Measurements from ENCODE around the gene SEC24D.

SEC24D gene

GRCh38 chr4:118770741-118771187 is 65.2 kb downstream of the SEC24D start:
- DNase-seq, result no peak

- DNase-seq, result no peak
Observed at GRCh38 chr4:118769161-118769560, 66.8 kb downstream of the SEC24D start.

GRCh38 chr4:118767109-118767508 is 68.8 kb downstream of the SEC24D start:
- DNase-seq, result no peak

- DNase-seq, result no peak
Observed at GRCh38 chr4:118765399-118765798, 70.5 kb downstream of the SEC24D start.

- DNase-seq, result no peak
Observed at GRCh38 chr4:118762730-118763477, 73.0 kb downstream of the SEC24D start.

GRCh38 chr4:118762155-118762554 is 73.8 kb downstream of the SEC24D start:
- DNase-seq, result no peak

GRCh38 chr4:118761397-118762016 is 74.4 kb downstream of the SEC24D start:
- no peak for DNase-seq

- no peak for DNase-seq
Observed at GRCh38 chr4:118760493-118760892, 75.4 kb downstream of the SEC24D start.

GRCh38 chr4:118760092-118760491 is 75.8 kb downstream of the SEC24D start:
- no peak for DNase-seq

GRCh38 chr4:118759481-118759880 is 76.4 kb downstream of the SEC24D start:
- no peak for DNase-seq

GRCh38 chr4:118758293-118758692 is 77.6 kb downstream of the SEC24D start:
- no peak for DNase-seq

- DNase-seq, result no peak
Observed at GRCh38 chr4:118757761-118758251, 78.1 kb downstream of the SEC24D start.

- DNase-seq, result no peak
Observed at GRCh38 chr4:118756958-118757357, 79.0 kb downstream of the SEC24D start.

GRCh38 chr4:118756429-118756828 is 79.5 kb downstream of the SEC24D start:
- DNase-seq, result no peak

- DNase-seq, result no peak
Observed at GRCh38 chr4:118755438-118756226, 80.3 kb downstream of the SEC24D start.

GRCh38 chr4:118754890-118755289 is 81.0 kb downstream of the SEC24D start:
- DNase-seq, result no peak

GRCh38 chr4:118753685-118754084 is 82.2 kb downstream of the SEC24D start:
- no peak for DNase-seq

GRCh38 chr4:118753096-118753495 is 82.8 kb downstream of the SEC24D start:
- DNase-seq, result no peak

- DNase-seq, result no peak
Observed at GRCh38 chr4:118752551-118752950, 83.4 kb downstream of the SEC24D start.

- DNase-seq, result no peak
Observed at GRCh38 chr4:118751629-118752323, 84.2 kb downstream of the SEC24D start.

GRCh38 chr4:118749347-118749988 is 86.5 kb downstream of the SEC24D start:
- no peak for DNase-seq

GRCh38 chr4:118746251-118746919 is 89.5 kb downstream of the SEC24D start:
- no peak for DNase-seq

Data from AML-193 (cell line).